NCI-H1694 (cell line): ENCODE data around the gene TFR2.

Experiments
- DNase-seq: peaks from one replicate; lab custom pipeline; 2025; lab: John Stamatoyannopoulos, UW

TFR2 gene

DNA sequence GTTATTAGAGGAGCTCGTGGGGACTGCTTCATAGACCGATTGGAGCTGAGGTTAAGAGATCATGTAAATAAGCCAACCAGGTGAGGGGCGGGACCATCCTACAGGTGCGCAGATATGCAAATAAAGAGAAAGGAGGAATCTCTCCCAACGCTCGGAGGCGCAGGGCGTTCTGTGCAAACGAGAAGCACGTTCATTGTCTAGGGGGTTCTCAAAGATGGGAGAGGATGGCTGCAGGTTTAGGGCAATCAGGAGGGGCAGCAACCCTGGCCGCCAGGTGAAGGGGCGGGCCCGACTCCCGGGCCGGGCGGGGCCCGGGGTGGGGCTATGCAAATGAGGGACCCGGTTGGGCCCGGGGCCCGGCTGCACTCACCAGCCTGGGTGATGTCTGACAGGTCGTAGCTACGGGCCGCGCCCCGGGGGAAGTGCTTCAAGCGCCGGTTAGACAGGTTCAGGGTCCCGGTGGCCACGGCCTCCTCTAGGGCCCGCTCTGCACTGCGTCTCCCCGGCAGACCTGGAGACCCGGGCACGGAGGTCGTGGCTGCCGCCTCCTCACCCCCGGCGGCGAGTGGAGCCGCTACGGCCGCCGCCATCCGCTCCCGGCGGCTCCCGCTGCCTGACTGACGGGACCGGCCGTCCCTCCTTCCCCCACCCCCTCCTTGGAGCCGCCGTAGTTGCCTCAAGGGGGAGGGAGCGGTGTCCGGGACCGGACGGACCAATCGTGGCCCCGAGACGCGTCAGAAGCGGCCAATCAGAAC lies 55.7 kb downstream of the TFR2 start, which contains the start of gene LRCH4:
LRCH4 (minus strand) TSS at position 619 of the 755 bp plus-strand sequence; CDS start at position 590, 29 bp downstream.
- DNase-seq: peak; percentile 24

DNA sequence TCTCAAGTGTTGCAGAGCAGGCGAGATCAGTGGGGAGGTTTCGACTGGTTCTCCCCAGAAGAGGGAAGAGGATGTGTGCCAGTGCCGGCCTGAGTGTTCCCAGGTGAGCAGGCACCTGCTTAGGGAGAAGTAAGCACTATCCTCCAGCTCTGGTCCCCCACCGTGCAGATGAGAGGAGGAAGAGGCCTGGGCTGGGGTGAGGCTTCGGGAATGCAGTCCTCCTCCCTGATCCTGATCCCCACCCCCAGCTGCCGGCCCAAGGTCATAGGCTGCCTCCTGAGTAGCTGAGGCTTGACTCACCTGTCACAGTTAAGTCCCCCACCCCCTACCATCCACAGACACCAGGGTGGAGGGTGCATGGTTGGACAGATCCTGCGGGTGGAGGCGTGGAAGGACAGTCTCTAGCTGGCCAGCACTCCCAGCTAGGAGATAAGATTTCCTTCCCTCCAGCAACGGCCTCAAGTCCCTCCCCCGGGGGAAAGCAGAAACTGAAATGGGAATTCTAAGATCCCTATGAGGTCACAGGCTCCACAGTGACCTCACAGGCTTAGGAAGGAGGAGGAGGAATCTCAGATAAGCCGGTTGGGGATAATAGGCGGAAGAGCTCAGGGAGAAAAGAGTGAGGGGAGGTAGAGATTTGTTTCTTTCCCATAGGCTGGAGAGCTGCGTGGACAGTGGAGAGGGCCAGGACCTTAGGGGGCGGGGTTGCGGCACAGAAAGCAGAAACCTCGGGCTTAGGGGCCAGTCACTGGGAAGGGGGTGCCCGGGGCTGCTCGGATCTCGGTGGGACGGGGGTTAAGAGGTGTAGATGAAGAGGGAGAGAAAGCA lies 56.5 kb downstream of the TFR2 start:
- no peak for DNase-seq

DNA sequence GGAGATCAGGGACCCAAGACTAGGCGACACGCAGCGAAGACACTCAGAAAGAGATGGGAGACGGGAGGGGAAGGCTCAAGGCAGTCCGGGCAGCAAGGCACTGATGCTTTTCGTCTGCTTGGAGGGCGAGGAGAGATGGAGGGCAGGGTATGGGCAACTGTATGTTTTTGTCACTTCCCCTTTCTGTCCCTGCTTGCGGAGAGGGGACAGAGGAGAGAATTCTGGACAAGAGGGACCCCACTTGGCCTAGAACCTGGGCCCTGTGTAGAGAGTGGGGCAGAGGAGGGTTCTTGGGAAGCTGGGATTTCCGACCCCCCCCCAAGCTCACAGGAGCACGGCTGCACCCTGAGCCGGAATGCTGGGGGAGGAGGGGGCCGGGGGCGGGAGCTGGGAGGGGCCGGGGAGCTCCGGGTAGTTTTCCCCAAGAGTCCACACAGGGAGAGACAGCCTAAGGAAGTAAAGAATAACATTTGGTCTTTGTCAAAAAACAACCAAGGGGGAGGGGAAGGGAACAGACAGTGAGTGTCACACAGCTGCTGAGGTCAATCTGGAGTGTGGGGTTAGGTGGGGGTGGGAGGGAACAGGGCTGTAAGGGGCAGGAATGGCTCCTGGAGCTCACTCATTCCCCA lies 57.2 kb downstream of the TFR2 start:
- no peak for DNase-seq

DNA sequence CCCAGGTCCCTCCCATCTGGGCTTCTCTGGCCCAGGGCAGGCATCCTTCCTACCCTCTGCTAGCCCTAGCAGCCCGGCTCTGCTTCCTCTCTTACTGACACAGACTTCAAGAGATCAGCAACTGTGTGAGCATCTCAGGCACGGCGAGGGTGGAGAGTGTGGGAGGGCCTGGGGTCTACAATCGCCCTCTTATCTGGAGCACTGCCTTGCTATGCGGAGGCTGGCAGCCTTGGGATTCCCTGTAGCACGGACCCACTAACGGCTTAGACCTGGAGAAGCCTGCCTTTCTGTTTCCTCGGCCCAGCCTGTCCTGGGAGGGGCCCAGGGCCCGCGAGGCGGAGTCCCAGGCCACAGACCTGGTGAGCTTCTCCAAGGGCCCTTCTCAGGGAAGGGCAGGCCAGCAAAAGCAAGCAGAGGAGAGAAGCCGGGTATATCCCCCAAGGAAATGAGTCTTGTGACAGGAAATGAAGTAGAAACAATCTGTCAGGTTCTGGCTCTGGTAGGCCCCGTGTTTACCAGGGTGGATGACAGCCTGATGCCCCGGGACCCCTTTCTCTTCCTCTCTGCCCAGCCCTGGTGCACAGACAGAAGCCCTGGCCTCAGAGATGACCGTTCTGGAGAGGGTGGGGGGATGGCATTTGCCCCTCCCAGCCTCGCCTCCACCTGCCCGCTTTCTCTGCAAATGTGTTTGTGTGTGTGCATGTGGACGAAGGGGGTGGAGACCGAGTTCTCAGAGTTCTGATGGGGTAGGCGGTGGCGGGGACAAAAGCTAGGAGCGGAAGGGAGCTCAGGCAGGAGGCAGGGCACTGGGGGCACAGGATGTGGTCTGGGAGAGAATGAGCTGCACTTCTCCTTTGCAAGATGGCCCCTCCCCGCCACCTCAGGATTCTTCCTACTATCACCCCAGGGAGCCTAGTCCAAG lies 58.0 kb downstream of the TFR2 start:
- DNase-seq: no peak

DNA sequence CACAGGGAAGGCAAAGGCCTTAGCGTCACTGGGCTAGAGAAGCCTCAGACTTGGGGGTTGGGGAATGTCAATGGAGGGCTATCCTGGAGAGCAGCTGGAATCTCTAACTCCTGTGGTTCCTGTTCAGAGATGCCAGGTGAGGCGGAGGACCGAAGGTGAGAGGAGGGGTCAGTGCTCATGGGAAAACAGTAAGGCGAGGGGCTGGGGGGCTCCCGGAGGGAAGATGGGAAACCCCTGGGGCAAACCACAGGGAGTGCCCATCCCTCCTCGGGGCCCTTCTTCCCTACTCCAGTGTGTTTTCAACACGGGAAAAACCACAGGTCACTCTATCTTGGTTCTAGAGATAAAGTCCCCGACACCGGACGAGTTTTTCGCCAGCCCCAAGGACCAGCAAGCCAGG lies 58.7 kb downstream of the TFR2 start:
- DNase-seq: no peak

DNA sequence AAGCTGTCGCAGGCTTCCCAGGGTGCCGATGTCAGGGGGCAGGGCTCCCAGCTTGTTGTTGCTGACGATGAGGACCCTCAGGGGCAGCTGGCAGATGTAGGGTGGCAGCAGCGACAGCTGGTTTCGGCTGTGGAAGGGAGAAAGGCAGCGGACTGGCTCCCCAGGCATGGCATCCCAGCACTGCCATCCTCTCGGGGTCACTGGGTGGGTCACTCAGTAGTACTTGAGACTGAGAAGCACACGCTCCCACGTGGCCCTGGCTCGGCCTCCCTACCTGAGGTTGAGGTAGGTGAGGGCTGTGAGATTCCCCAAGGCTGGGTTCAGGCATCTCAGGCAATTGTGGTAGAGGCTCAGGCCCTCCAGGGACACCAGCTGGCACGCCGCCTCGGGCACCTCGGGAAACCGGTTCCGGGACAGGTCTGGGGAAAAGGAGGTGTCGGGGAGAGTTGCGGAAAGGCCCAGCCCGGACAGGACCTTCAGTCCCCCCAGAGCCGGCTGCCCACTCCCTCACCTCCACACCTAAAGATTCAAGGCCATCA lies 59.2 kb downstream of the TFR2 start:
- no peak for DNase-seq

DNA sequence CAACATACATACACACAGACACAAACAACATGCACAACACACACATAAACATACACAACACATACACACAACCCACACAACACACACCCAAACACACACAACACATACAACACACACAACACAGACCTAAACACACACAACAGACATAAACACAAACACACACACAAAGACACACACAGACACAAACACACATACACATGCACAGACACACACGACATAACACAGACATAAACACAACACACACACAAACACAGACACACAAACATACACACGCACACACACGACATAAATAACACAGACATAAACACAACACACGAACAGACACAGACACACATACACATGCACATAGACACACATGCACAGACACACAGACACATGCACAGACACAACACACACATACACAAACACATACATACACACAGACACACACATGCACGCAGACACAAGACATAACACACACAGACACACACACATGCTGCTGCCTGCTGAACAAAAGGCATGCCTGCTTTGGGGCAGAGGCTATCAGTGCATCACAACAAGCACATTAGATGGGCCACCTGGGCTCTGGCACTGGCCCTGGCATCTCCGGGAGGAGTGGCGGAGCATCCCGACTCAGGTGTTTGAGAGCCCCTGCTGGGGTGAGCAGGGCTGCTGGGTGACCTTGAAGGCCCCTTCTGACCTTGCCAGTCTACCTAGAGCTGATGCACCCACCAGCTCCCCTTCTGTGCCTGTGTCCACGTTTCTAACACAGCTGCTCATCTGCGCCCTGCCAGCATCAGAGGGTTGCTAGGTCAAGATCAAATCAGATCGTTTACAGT lies 60.7 kb downstream of the TFR2 start:
- DNase-seq: no peak

DNA sequence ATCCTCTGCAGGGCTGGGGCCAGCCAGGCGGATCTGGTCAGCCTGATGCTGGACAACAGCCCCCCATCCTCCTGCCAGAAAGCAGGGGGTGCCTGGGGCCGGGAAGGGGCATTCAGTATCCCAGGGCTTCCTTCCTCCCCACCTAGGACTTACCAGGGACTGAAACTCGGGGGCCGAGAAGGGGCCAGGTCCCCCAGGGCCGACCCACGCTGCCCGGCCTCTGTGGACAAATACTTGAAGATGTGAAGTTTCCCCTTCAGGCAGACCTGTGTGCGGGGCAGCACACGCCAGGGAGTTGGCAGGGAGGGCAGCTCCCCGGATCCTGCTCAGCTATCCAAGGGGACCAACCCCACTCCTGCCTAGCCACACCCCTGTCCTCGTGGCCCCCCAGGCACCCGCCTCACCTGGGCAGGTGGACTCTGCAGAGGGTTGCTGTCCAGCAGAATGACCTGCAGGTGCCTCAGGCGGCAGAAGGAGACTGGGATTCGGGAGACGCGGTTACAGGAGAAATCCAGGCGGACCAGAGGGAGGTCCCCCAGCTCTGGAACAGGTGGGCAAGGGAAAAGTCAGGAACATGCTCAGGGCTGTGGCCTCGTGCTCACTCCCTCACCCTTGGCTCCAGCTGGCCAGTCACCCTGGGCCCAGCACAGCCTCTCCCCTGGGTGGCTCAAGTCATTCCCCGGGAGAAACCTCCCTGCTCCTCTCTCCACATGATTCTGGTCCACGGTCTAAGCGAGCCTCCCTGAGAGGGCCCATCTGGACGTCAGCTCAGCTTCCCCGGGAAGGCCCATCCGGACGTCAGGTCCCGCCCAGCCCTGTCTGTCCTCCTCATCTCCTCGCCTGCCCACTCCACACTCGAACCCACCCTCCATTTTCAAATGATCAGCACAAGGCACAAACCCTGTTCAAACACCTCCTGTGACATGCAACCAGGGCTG lies 62.8 kb downstream of the TFR2 start:
- DNase-seq: no peak

DNA sequence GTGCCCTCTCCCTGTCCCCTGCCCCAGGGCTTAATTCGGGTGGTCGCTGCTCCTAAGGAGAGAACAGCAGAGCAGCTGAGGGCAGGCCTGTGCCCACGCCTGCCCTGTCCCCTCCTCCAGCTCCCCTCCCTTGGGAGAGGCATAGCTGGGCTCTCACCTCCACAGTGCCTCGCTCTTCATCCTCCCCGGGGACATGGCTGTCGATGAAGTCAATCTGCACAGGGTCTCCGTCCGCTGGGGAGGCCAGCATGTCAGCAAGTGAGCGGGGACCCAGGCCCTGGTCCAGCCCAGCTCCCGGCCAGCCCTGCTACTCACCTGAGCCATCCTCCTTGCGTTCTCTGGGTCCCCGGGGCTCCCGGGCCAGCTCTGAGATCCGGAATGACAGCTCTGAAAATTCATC lies 63.8 kb downstream of the TFR2 start:
- no peak for DNase-seq

DNA sequence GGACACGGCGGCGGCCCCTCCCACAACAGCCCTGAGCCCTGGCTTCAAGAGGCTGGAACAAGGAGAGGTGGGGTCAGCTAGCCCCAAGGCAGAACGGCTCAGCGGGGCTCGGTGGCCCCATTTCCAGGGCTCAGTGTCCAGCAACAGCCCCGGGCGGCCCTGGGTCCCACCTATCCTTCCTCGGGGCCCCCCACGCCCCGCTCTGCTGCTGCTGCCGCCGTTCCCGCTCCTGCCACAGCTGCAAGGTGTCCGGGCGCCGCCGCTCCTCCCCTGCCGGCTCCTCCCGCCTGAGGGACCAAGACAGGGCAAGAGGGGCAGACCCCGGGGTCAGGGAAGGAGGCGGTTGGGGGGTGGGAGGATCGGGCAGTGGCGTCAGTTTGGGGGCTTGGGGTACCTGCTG lies 64.2 kb downstream of the TFR2 start:
- DNase-seq: no peak

DNA sequence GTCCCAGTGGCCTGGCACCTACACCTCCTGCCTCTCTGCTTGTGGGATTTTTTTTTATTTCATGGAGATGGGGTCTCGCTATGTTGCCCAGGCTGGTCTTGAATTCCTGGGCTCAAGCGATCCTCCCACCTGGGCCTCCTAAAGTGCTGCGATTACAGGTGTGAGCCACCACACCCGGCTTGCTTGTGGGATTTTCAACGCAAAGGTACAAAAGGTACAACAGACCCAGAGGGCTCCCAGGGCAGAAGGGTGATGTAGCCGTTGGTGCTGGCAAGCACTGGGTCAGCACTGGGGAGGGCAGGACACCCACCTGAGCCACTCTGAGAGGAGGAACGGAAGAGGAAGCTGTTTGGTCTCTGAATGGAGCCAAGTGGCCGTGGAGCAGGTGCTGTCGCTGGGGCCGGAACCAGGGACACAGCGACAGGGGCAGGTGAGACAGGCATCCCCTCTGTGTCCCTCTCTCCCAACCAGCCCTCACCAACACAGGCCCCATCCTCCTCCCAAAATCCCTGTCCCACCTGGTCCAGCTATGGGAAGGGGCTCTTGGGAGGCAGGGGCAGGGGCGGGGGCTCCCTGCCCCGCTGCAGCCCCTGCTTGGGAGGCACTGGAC lies 64.9 kb downstream of the TFR2 start:
- DNase-seq: no peak

DNA sequence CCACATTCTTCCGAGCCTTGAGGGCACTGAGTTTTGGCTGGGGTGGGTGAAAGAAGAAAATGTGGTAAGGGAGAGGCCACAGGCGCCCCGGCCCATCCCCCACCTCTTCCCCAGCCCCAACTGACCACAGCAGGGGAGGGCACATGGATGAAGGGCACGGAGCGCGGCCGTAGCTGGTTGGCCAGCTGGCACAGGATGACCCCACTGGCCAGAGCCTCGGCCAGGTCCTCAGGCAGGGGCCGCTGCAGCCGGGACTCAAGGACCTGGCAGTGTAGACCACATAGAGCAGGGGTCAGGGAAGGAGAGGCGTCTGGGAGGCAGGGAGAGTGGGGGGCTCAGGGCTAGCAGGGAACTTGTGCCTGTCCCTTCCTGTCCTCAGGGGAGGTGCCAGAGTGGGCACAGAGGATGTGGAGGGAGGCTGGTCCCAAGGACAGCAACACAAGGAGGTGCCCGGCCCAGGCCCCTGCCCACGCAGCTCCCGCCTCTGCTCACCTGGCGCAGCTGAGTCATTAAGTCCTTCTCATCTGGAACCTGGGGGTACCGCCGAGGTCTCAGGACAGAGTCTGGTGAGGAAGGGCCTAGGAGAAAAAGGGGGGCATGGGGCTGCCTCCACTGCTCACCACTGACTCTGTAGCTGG lies 65.5 kb downstream of the TFR2 start:
- no peak for DNase-seq

DNA sequence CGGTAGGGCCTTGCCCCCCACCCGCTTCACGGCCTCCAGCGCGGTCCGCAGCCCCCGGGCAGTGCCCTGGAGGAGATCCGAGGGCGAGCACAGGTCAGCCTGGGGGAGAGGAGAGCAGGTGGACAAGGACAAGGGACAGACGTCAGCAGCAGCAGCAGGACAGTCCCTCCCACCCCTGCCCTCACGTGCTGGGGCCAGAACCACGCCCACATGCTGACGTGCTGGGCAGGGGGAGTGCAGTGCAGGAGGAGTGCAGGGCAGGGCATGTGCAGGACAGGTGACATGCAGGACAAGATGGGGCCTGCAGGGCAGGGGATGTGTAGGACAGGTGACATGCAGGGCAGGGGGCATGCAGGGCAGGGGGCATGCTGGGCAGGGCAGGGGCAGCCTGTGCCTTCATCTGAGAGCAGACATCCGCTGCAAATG lies 66.1 kb downstream of the TFR2 start:
- no peak for DNase-seq

DNA sequence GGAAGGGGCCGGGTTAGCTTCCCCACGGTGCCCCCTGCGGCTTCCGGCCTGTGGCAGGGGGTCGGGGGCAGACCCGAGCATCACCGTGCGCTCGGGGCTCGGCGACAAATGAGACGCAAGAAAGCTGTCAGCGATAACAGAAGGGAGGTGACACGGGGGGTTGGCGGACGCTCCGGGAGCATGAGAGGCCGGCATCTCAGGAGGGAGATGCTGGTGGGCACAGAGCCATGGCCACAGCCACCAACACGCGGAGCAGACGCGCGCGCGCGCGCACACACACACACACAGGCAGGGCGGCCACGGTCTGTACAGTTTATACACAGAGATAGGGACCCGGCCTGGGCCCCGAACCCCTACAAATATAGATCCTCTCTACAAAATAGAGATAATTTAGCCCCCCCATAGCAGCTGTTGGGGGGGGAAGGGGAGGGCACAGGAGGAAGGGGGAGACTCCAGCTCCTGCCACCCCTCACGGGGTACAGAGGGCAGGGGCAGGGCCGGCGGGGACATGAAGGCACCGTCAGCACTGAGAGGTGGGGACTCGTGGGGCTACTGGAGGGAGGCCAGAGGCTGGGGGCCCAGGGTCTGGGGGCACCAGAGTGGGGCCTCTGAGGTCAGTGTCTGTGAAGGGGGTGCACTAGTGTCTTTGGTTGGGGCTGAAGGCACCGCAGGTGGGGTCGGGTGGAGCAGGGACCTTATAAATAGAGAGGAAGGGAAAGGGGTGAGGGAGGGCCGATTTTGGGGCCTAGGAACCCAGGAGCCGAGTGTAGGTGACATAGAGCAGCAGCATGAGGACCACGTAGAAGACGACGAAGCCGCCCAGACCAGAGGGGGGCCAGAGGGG lies 66.8 kb downstream of the TFR2 start:
- DNase-seq: no peak

DNA sequence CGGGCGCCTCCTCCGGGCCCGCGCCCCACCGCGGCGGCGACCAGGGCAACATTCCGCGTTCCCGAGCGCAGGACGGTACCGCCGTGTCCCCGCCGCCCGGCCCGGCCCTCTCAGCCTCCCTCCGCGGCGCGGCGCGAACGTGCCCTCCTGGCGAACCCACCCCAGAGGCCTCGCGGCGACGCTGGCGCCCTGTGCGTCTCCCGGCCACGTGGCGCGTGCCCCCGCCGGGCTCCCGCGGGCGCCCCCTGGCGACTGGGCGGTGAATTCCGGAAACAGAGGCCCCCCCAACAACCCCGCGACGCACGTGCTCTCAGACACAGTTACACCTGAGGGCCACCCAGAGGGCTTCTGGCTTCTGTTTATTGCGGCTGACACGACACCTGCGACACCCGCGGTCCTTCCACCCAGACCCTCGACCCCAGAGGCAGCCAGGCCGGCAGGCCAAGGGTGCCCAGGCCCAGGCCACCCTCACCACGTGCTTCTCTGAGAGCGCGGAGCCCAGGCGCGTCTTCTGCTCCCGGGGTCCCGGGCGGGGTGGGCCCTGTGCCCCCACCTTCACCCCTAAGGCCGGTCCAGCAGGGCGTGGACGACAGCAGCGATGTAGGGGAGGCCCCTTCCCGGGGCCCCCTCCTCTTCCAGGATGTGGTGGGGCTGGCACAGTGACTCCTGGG lies 67.5 kb downstream of the TFR2 start, which contains the start of gene SAP25:
SAP25 (minus strand) TSS at position 210 of the 671 bp plus-strand sequence; CDS start at position 52, 158 bp downstream.
- no peak for DNase-seq

DNA sequence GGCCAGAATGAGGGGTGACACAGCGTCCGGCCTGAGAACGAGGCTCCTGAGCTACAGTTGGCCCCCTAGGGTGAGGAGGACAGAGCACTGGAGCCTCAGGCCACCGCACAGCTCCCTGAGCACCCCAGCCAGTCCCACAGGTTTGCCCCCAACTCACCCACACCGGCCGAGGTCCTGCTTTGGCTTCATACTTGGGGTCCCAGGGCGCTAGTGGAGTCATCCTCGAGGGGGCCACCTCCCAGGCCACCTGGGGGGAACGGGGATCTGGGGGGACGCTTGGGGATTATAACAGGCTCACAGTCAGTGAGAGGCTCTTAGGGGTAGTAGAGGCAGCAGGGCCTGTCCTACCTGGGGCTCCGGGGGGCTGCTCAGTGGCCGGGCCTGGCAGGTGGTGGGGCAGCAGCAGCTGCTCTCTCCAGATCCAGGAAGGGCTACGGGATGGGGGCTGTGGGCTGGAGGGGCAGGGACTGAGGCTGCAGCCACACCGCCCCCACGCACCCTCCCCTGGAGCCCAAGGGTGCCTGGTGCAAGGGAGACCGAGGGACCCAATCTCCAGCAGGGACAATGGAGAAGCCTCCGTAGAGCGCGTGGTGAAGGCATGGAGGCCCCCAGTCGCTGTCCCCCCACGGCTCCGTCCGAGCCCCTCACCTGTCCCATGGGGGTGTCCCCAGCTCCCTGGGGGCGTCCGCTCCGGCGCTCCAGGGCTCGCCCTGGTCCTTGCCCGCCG lies 68.2 kb downstream of the TFR2 start:
- no peak for DNase-seq
